Measurements from ENCODE around the gene SND1. TPM values are rescaled to one million over a fixed set of nuclear protein-coding genes. Genes with fewer than 3 reads are reported as not detected.
A peak's percentile ranks its signal among the peaks of the same experiment; 100 is the strongest.

The SND1 gene
- total RNA-seq, 1 experiment from 2014 or later = 139 TPM

GRCh38 chr7:127905491-127906330 lies 253.7 kb downstream of the SND1 start:
- Histone ChIP-seq H3K9me2 (replicated peaks; ENCODE audit: low read length) (no peaks in the 10 kb centered on the region), H4K20me1 (ENCODE audit: low read length) (no peaks in the 10 kb centered on the region; the same call in 1 of the 2 replicates)

DNA sequence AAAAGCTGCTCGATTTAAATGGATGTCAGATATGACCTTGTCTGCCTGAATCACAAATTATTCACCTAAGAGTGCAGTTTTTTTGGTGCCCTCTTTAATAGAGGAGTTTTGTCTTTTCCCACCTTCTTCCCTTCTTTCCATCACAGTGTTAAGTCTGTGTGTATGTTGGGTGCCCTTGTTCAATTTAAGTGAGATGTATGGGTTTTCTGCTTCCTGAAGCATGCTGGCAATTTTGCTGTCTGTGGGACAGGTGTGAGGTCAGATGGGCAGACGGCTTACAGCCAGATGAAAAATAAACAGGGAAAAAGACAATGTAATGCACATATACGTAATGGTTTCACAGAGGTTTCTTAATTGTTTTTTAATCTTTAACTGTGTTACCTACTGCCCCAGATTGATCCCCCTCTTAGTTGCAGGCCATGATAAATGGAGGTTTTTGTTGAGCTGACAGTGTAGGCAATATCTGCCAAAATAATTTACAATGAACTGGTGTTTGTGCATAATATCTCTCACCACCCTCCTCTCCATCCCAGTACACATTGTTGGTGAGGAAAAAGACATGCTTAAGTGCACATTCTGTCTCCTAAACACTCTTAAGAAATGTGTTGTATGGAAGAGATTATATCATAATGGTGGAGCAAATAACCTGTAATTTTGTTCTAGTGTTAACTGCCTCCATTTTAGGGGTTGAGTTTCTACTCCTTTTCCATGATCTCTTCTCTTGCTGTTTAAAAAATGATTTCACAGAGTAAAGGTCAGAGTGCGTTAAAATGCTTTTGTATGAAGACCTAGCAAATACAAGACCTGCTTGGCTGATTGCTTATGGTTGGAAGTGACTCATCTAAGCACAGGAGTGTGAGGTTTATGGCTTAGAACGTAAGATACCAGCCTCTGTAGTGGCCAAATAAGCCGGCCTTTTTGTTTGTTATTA lies 255.4 kb downstream of the SND1 start:
- Histone ChIP-seq H4K20me1 (ENCODE audit: low read length) (no peaks in the 10 kb centered on the region; the same call in 1 of the 2 replicates), H3K27me3 (ENCODE audit: low read length) (no peaks in the 10 kb centered on the region), H3K9me3 (ENCODE audit: low read length) (no peaks in the 10 kb centered on the region), H3K9me2 (replicated peaks; ENCODE audit: low read length) (no peaks in the 10 kb centered on the region), H3K79me2 (ENCODE audit: low read length) (no peaks in the 10 kb centered on the region), H3K27ac (ENCODE audit: low read length) (no peak overlapping the region), H3K4me3 (ENCODE audit: low read length) (no peak overlapping the region), H3K9ac (ENCODE audit: low read length) (no peak overlapping the region), H2AFZ (ENCODE audit: low read length) (no peak overlapping the region), H3F3A (ENCODE audit: low read length, unreplicated experiment) (no peaks in the 10 kb centered on the region), H3K36me3 (ENCODE audit: low read depth, low read length) (no peaks in the 10 kb centered on the region; the same call in 1 of the 2 replicates), H3K4me1 (ENCODE audit: insufficient read depth, low read length) (peaks cover 11% of the 10 kb centered on the region), H3K4me2 (ENCODE audit: low read length) (no peak overlapping the region)
- ATAC-seq = peak; percentile 88
- intact Hi-C loops (cut with micrococcal nuclease) = no loop called here
- peak; percentile 56 for DNase-seq
- TF ChIP-seq EZH2phosphoT487 (IDR thresholded peaks at IDR 0.05; ENCODE audit: borderline replicate concordance, low read length) (no peak), CTCF (conservative IDR thresholded peaks at IDR 0.05; ENCODE audit: low read depth, low read length) (no peak), EZH2 (IDR thresholded peaks at IDR 0.05; ENCODE audit: low read length, unreplicated experiment) (no peak)
- no TSS peak for BruUV-seq (replicated peaks)
- CTCF ChIA-PET = no interaction called here
- POLR2A ChIA-PET (ENCODE audit: unreplicated experiment) = no interaction called here

More at GRCh38 chr7:127905491-127906330, 253.7 kb downstream of the SND1 start:
- peak; percentile 16 for DNase-seq
- Histone ChIP-seq H3K9ac (ENCODE audit: low read length) (no peak overlapping the region), H3F3A (ENCODE audit: low read length, unreplicated experiment) (no peaks in the 10 kb centered on the region), H3K9me3 (ENCODE audit: low read length) (no peaks in the 10 kb centered on the region), H3K4me2 (ENCODE audit: low read length) (no peak overlapping the region), H2AFZ (ENCODE audit: low read length) (no peak overlapping the region), H3K27me3 (ENCODE audit: low read length) (no peaks in the 10 kb centered on the region), H3K79me2 (ENCODE audit: low read length) (0 out of 2 replicates have a peak, but pooled peaks cover 3% of the 10 kb centered on the region), H3K36me3 (ENCODE audit: low read depth, low read length) (no peaks in the 10 kb centered on the region; the same call in 1 of the 2 replicates), H3K4me1 (ENCODE audit: insufficient read depth, low read length) (peaks cover 11% of the 10 kb centered on the region), H3K27ac (ENCODE audit: low read length) (no peak overlapping the region), H3K4me3 (ENCODE audit: low read length) (no peak overlapping the region)
- BruUV-seq (replicated peaks) = TSS peak; percentile 16
- intact Hi-C loops (cut with micrococcal nuclease) = no loop called here
- peak; percentile 50 for ATAC-seq
- TF ChIP-seq CTCF (conservative IDR thresholded peaks at IDR 0.05; ENCODE audit: low read depth, low read length) (no peak), EZH2 (IDR thresholded peaks at IDR 0.05; ENCODE audit: low read length, unreplicated experiment) (no peak), EZH2phosphoT487 (IDR thresholded peaks at IDR 0.05; ENCODE audit: borderline replicate concordance, low read length) (no peak)
- ChIA-PET POLR2A (ENCODE audit: unreplicated experiment) (interaction anchor here (0.5 kb wide), 1 partner anchor 20 kb away, joined by 3 read pairs; no protein-coding TSS in a partner anchor), CTCF (no interaction called here)

Measured in PC-3 (cell line).